K562 (cell line): ENCODE measurements around the gene LHX3. TPM values are rescaled to one million over a fixed set of nuclear protein-coding genes. Genes with fewer than 3 reads are reported as not detected.

Experiments used
- ATAC-seq: fragments of 200-7000 bp; cut with Tn5 transposase; 3 replicates; pipeline ENCODE4 v1.9.1; 2020; ENCODE audit warnings: moderate library complexity
- BruUV-seq: library from RNA; stranded (reverse); fragments of 400-500 nt; replicated peaks from 2 replicates; lab custom pipeline; 2021; lab: Mats Ljungman, UMichigan
- CTCF ChIA-PET: fragments of 300-600 bp; formaldehyde crosslinking; extraction: SDS; loops from one replicate; lab custom pipeline; 2021; ENCODE audit warnings: low intra/inter-chr PET ratio; lab: Yijun Ruan, JAX
- POLR2A ChIA-PET: fragments of 300-600, 350-650 bp; sonication (Branson Sonifier 250); formaldehyde crosslinking; extraction: SDS; loops from one replicate; lab custom pipeline; 2021; ENCODE audit warnings: antibody characterized with exemption, inconsistent platforms; lab: Yijun Ruan, JAX
- DNase-seq, 4 experiments: peaks; one replicate each; pipeline versions ENCODE4 v3.0.0 to v3.0.0-alpha.2; 2011 to 2018; ENCODE audit warnings: low spot score in 3 of 4, mixed read lengths in 3 of 4; ENCODE audit errors: extremely low read depth in 1 of 4
- FAIRE-seq: peaks from 2 replicates; lab custom pipeline; 2011; peaks lifted over from hg19 to GRCh38; lab: Jason Lieb, UNC
- H2AFZ ChIP-seq: 2 replicates; pipeline ENCODE4 v1.6.0; 2011; ENCODE audit warnings: low read depth, low read length, control low read depth, inconsistent platforms
- H3K27ac ChIP-seq: fragments of 200-600 bp; 3 replicates; pipeline ENCODE4 v1.8.0; 2011; ENCODE audit warnings: low read depth, mild to moderate bottlenecking, control low read depth, inconsistent platforms, low read length, moderate library complexity, mixed read lengths; ENCODE audit errors: extremely low read depth
- H3K27me3 ChIP-seq, 2 experiments: fragments of 300-600 bp in 1 of 2; 2 replicates in 1 of 2; 3 replicates in 1 of 2; pipeline versions ENCODE4 v1.6.0 to v1.8.0; 2011; ENCODE audit warnings: inconsistent platforms in 2 of 2, low read length in 2 of 2, mild to moderate bottlenecking in 1 of 2, mixed read lengths in 1 of 2, moderate library complexity in 1 of 2; ENCODE audit not compliant: control insufficient read depth in 2 of 2, insufficient read depth in 2 of 2
- H3K36me3 ChIP-seq: fragments of 300-600 bp; 3 replicates; pipeline ENCODE4 v1.8.0; 2011; ENCODE audit warnings: mild to moderate bottlenecking, low read length, inconsistent platforms; ENCODE audit not compliant: control insufficient read depth, insufficient read depth
- H3K4me1 ChIP-seq, 2 experiments: fragments of 200-600 bp in 1 of 2; replicated peaks in 1 of 2; 2 replicates in 1 of 2; 3 replicates in 1 of 2; pipeline versions ENCODE4 v1.5.1 to v1.8.0; 2011; ENCODE audit warnings: inconsistent platforms in 2 of 2, low read length in 2 of 2, mild to moderate bottlenecking in 1 of 2, mixed read lengths in 1 of 2, moderate library complexity in 1 of 2; ENCODE audit not compliant: control insufficient read depth in 2 of 2, insufficient read depth in 2 of 2
- H3K4me2 ChIP-seq: 2 replicates; pipeline ENCODE4 v1.6.1; 2011; ENCODE audit warnings: low read length, control low read depth, inconsistent platforms, mixed read lengths; ENCODE audit not compliant: insufficient read depth
- H3K4me3 ChIP-seq: fragments of 200-600 bp; sonication (generic), shearing (Covaris generic); 2 replicates; pipeline ENCODE4 v1.5.1; 2016; ENCODE audit warnings: control low read depth, inconsistent platforms
- H3K79me2 ChIP-seq: fragments of 200-600 bp; 3 replicates; pipeline ENCODE4 v1.8.0; 2011; ENCODE audit warnings: low read length, inconsistent platforms; ENCODE audit not compliant: control insufficient read depth, insufficient read depth
- H3K9ac ChIP-seq, 2 experiments: 2 replicates each; pipeline versions ENCODE4 v1.6.0 to v1.6.1; 2011; ENCODE audit warnings: low read depth in 2 of 2, low read length in 2 of 2, control low read depth in 1 of 2, inconsistent platforms in 1 of 2, mild to moderate bottlenecking in 1 of 2, mixed read lengths in 1 of 2; ENCODE audit not compliant: insufficient read depth in 1 of 2
- H3K9me1 ChIP-seq: one replicate; pipeline ENCODE4 v1.6.0; 2011; ENCODE audit warnings: inconsistent platforms, mild to moderate bottlenecking, low read length, moderate library complexity; ENCODE audit not compliant: control insufficient read depth, insufficient read depth
- H3K9me3 ChIP-seq: replicated peaks from 2 replicates; pipeline ENCODE4 v1.5.1; 2011; ENCODE audit warnings: low read depth, low read length, inconsistent platforms; ENCODE audit not compliant: control insufficient read depth, insufficient read depth
- H4K20me1 ChIP-seq: replicated peaks from 2 replicates; pipeline ENCODE4 v1.6.1; 2011; ENCODE audit warnings: low read length, inconsistent platforms, mixed read lengths; ENCODE audit not compliant: control insufficient read depth, insufficient read depth
- CBFA2T3 ChIP-seq: fragments of 450-650 bp; IDR thresholded peaks from 2 replicates; pipeline ENCODE4 v1.6.1; 2017
- HMBOX1 ChIP-seq: sonication (generic); IDR thresholded peaks from 2 replicates; pipeline ENCODE4 v1.6.1; 2016
- NCOR1 ChIP-seq: fragments of 450-650 bp; IDR thresholded peaks from 2 replicates; pipeline ENCODE4 v1.6.1; 2016; ENCODE audit warnings: mild to moderate bottlenecking, moderate library complexity
- NFE2L1 ChIP-seq: fragments of 450-650 bp; IDR thresholded peaks from 2 replicates; pipeline ENCODE4 v1.6.1; 2016; ENCODE audit warnings: missing genetic modification characterization, low read depth, mild to moderate bottlenecking, missing compliant biosample characterization, moderate library complexity, borderline replicate concordance
- ZNF668 ChIP-seq: fragments of 250-450 bp; sonication (Bioruptor Pico); IDR thresholded peaks from 2 replicates; pipeline ENCODE4 v1.8.0; 2022; ENCODE audit warnings: mild to moderate bottlenecking, inconsistent platforms
- WGBS: fragments of 100-300 bp; shearing (Covaris generic); methylation state at CpG from one replicate; pipeline ENCODE4 v1.1.6; 2016; ENCODE audit warnings: low coverage, mixed read lengths; ENCODE audit not compliant: insufficient coverage; ENCODE audit errors: missing lambda C conversion rate; 5-methylcytosine and 5-hydroxymethylcytosine counted together
- in situ Hi-C: fragments of 300-500 bp; cut with MboI; formaldehyde crosslinking; loops from 4 replicates; pipeline ENCODE4 v1.15.0; 2018; ENCODE audit warnings: inconsistent platforms, mixed read lengths
- intact Hi-C: fragments of 100-400 bp; cut with micrococcal nuclease; formaldehyde crosslinking; loops from 2 replicates; pipeline ENCODE4 v1.14.2; 2022
- polyA plus RNA-seq, 8 experiments: library from polyadenylated mRNA; depleted of rRNA in 4 of 8; stranded (reverse) in 5 of 8; unstranded in 3 of 8; fragments of >200 nt; fragmentation: Nextera tagmentation in 2 of 8; fragmentation: Illumina TruSeq in 1 of 8; extraction: Ambion mirVana in 2 of 8; extraction: Trizol in 1 of 8; gene quantifications; 2 replicates each; pipeline versions ENCODE4 v1.2.1 to v1.2.3, GENCODE V29; 2011 to 2014; ENCODE audit warnings: inconsistent platforms in 1 of 8, missing spikeins in 1 of 8
- total RNA-seq, 7 experiments: library from RNA; depleted of rRNA in 6 of 7; stranded (reverse); fragments of >200 nt in 6 of 7; fragmentation: Illumina TruSeq in 2 of 7; extraction: Trizol in 2 of 7; gene quantifications; 2 replicates each; pipeline versions ENCODE4 v1.2.1 to v1.2.3, GENCODE V29; 2011 to 2021; ENCODE audit warnings: low replicate concordance in 1 of 7
- TF ChIP-seq, protein P1 (sequence below): fragments of 450-650 bp; formaldehyde crosslinking; IDR thresholded peaks from 2 replicates; pipeline ENCODE4 v1.4.0; 2020; ENCODE audit warnings: mild to moderate bottlenecking, moderate library complexity
- TF ChIP-seq, protein P2 (sequence below): fragments of 200-800 bp; sonication (Bioruptor generic); IDR thresholded peaks from 2 replicates; pipeline ENCODE4 v1.6.1; 2017; ENCODE audit warnings: missing genetic modification characterization, missing compliant biosample characterization

The LHX3 gene
- total and polyA plus RNA-seq, 9 of the 15 experiments (the other 6 are each of a cell fraction or from before 2014, with no cell fraction given): 0.09 TPM; not detected in 8

DNA sequence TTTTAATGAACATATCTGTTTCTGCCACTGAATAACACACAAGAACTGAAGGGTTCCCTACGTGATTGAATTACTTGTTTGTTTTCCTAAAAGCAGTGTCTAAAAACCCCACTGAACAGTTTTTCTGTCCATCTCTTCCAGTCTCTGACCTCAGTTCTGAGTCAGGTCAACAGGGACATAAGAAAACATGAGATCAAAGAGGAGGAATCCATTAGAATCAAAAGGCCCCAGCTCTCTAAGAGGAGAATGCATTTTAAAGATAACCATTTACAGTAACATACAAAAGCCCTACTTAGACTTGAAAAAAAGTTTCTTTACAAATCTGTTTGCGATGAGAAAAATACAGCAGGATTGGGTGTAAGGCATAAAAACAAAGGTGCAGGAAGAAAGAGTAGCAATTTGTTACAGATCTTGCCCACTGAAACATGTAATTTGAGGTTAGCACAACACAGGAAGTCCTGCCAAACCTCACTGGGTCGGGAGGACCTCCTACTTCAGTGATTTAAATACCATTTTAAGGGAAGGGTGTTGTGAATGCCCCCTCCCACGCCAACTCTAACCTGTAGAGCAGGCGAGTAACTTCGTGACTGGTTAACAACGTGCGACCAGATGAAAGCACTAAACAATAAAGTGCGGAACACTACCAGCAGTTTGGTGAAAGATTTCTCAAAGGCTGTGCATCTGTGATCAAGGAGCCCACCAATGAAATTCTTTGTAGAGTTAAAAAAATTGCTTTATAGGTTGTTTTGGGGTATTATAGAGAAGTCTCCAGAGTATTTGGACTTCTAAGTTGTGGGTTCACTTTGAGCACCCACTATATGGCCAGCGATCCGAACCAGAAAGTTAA lies 39.4 kb upstream of the LHX3 start:
- H3K4me3 ChIP-seq: peak overlapping the region; percentile 75
- H3K9me3 ChIP-seq: no peaks in the 10 kb centered on the region
- ATAC-seq: no peak; the same call in 2 of the 3 replicates
- H4K20me1 ChIP-seq: peaks cover 22% of the 10 kb centered on the region; the same call in 1 of the 2 replicates
- 6% methylated on average over 11 of the region's 11 CpGs for WGBS
- in situ Hi-C loops: no loop called here
- 0 out of 2 replicates have a peak, but pooled peaks have one; percentile 12 for TF ChIP-seq NCOR1
- TF ChIP-seq ZNF668 (CRISPR knock-in tag): no peak
- peak; percentile 72 for TF ChIP-seq HMBOX1
- TF ChIP-seq, protein P1, sequence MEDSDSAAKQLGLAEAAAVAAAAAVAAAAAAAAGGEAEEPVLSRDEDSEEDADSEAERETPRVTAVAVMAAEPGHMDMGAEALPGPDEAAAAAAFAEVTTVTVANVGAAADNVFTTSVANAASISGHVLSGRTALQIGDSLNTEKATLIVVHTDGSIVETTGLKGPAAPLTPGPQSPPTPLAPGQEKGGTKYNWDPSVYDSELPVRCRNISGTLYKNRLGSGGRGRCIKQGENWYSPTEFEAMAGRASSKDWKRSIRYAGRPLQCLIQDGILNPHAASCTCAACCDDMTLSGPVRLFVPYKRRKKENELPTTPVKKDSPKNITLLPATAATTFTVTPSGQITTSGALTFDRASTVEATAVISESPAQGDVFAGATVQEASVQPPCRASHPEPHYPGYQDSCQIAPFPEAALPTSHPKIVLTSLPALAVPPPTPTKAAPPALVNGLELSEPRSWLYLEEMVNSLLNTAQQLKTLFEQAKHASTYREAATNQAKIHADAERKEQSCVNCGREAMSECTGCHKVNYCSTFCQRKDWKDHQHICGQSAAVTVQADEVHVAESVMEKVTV (CRISPR knock-in tag): no peak
- TF ChIP-seq, protein P2, sequence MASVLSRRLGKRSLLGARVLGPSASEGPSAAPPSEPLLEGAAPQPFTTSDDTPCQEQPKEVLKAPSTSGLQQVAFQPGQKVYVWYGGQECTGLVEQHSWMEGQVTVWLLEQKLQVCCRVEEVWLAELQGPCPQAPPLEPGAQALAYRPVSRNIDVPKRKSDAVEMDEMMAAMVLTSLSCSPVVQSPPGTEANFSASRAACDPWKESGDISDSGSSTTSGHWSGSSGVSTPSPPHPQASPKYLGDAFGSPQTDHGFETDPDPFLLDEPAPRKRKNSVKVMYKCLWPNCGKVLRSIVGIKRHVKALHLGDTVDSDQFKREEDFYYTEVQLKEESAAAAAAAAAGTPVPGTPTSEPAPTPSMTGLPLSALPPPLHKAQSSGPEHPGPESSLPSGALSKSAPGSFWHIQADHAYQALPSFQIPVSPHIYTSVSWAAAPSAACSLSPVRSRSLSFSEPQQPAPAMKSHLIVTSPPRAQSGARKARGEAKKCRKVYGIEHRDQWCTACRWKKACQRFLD (CRISPR knock-in tag): 0 out of 2 replicates have a peak, but pooled peaks have one; percentile 11
- no peak for TF ChIP-seq NFE2L1 (tag)
- 0 out of 2 replicates have a peak, but pooled peaks have one; percentile 14 for TF ChIP-seq CBFA2T3
- BruUV-seq: TSS peak; percentile 56
- ChIA-PET POLR2A (interaction anchor here (0.7 to 1.4 kb wide), 2 partner anchors 9 to 27 kb away, joined by 3 read pairs; no protein-coding TSS in a partner anchor), CTCF (no interaction called here)
- intact Hi-C loops: no loop called here
- H3K27me3 ChIP-seq: peaks cover under 1 to 26% of the 10 kb centered on the region in 2 experiments; a peak in 2 of 5 replicates
- H3K9ac ChIP-seq: peak overlapping the region; percentile 80 to 95; a peak in 3 of 4 replicates
- H3K27ac ChIP-seq: peak overlapping the region; percentile 77
- peak; percentile 75 for FAIRE-seq
- H3K79me2 ChIP-seq: peaks cover 60% of the 10 kb centered on the region
- H2AFZ ChIP-seq: no peak overlapping the region
- DNase-seq: peak in 1 of 4 experiments; percentile 35
- peak overlapping the region; percentile 91 for H3K4me2 ChIP-seq
- H3K36me3 ChIP-seq: peaks cover 30% of the 10 kb centered on the region
- H3K9me1 ChIP-seq: no peaks in the 10 kb centered on the region
- peaks cover 37 to 58% of the 10 kb centered on the region in 2 experiments for H3K4me1 ChIP-seq
